ENCODE results near the gene HEBP2.

DNA sequence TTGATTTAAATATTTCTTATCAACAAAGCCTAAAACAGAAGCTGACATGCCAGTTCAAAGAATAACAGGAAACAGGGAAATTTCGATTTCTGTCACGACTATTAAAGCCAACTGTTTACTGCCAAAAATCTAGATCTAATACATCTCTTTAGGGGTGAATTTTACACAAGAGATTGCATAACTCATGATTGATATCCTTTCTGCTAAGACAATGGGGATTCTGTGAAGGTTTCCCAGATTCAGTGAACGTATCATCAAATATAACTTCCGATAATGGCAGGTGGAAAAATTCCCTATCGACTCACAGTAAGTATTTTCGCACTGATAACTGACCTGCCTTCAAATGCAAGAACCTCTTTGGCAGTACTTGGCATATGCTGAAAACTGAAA, 52.4 kb downstream of the HEBP2 start:
- TF ChIP-seq CTCF (IDR thresholded peaks at IDR 0.05) = no peak
- no peak for TF ChIP-seq POLR2A (IDR thresholded peaks at IDR 0.05)

All from lower leg skin (tissue), 3 donors.